Measurements from ENCODE around the gene GTF2H4. TPM values are rescaled to one million over a fixed set of nuclear protein-coding genes. Genes with fewer than 3 reads are reported as not detected.
"Not testable (repeated sequence)": the region's sequence is repeated elsewhere in the genome, so short reads cannot be mapped to it uniquely, and the experiment has no call there.

The GTF2H4 gene
- total and polyA plus RNA-seq, 9 donors, result 5.6 to 43.9 (median 25.0) TPM

DNA sequence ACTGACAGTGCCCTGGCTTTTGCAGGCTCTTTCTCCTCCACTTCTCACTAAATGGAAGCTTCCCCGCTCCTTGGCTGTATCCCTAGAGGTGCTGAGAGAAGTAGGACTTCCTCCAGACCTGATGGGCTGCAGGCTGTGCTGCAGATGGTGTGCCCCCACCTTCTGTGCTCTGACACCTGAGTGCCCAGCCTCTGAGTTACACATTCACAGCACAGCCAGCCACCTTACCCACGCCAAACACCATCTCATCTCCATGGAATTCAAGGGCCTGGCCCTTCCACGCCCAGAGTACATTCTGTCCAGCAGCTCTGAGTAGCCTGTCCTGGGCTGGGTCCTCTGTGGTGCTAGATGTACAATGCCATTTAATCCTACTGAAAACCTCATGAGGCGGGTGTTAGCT is 18.6 kb downstream of the GTF2H4 start:
- no peaks in the 10 kb centered on the region for H3K9me3 ChIP-seq
- intact Hi-C loops (cut with DNase I), result loop anchor here in 1 of 4 donors (10.0 kb wide), 1 partner anchor 138 kb away; no protein-coding TSS in a partner anchor
- H3K4me3 ChIP-seq, result no peak overlapping the region
- TF ChIP-seq, protein P1, sequence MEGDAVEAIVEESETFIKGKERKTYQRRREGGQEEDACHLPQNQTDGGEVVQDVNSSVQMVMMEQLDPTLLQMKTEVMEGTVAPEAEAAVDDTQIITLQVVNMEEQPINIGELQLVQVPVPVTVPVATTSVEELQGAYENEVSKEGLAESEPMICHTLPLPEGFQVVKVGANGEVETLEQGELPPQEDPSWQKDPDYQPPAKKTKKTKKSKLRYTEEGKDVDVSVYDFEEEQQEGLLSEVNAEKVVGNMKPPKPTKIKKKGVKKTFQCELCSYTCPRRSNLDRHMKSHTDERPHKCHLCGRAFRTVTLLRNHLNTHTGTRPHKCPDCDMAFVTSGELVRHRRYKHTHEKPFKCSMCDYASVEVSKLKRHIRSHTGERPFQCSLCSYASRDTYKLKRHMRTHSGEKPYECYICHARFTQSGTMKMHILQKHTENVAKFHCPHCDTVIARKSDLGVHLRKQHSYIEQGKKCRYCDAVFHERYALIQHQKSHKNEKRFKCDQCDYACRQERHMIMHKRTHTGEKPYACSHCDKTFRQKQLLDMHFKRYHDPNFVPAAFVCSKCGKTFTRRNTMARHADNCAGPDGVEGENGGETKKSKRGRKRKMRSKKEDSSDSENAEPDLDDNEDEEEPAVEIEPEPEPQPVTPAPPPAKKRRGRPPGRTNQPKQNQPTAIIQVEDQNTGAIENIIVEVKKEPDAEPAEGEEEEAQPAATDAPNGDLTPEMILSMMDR (IDR thresholded peaks at IDR 0.05), result no peak
- TF ChIP-seq POLR2A (IDR thresholded peaks at IDR 0.05), result no peak
- TF ChIP-seq EP300 (IDR thresholded peaks at IDR 0.05), result no peak
- H3K4me1 ChIP-seq (ENCODE audit: insufficient read depth), result no peaks in the 10 kb centered on the region
- no peak for DNase-seq
- no peaks in the 10 kb centered on the region for H3K27me3 ChIP-seq
- no peak overlapping the region for H3K27ac ChIP-seq
- no peaks in the 10 kb centered on the region for H3K36me3 ChIP-seq
- WGBS, 3 donors, result 73 to 88% (median 84%) methylated on average over 4 of the region's 4 CpGs

DNA sequence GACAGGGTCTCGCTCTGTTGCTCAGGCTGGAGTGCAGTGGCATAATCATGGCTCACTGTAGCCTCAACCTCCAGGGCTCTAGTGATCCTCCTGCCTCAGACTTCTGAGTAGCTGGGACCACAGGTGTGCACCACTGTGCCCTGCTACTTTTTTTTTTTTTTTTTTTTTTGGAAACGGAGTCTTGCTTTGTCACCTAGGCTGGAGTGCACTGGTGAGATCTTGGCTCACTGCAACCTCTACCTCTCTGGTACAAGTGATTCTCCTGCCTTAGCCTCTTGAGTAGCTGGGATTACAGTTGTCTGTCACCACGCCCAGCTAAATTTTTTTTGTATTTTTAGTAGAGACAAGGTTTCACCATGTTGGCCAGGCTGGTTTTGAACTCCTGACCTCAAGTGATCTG is 19.1 kb downstream of the GTF2H4 start:
- H3K27me3 ChIP-seq; H3K36me3 ChIP-seq; H3K9me3 ChIP-seq; H3K4me3 ChIP-seq; H3K4me1 ChIP-seq (ENCODE audit: insufficient read depth); DNase-seq; H3K27ac ChIP-seq: not testable (repeated sequence)
- WGBS, 3 donors, result 90 to 100% (median 94%) methylated on average over 3 of the region's 3 CpGs
- intact Hi-C loops (cut with DNase I), result loop anchor here in 1 of 4 donors (10.0 kb wide), 1 partner anchor 138 kb away; no protein-coding TSS in a partner anchor

DNA sequence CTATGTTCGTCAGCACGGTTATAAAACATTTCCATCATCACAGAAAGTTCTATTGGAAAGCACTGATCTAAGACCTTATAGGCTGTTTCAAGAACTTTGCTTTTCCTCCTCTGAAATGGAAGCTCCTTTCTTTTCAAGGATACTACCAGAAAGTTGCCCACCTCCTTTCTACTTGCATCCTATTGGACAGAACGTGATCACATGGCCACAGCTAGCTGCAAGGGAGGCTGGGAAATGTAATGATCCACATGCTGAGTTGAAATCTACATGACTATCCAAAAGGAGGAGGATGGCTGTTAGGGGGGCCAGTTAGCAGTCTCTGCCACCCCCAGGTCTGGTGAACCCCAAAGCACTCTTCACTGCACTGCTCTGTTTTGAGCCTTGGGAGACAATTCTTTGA is 20.7 kb downstream of the GTF2H4 start:
- TF ChIP-seq POLR2A (IDR thresholded peaks at IDR 0.05), result no peak
- TF ChIP-seq EP300 (IDR thresholded peaks at IDR 0.05), result no peak
- TF ChIP-seq, protein P1 (IDR thresholded peaks at IDR 0.05), result no peak
- H3K4me3 ChIP-seq, result no peak overlapping the region
- no peaks in the 10 kb centered on the region for H3K36me3 ChIP-seq
- DNase-seq, result no peak
- no peaks in the 10 kb centered on the region for H3K27me3 ChIP-seq
- 93 to 99% (median 94%) methylated on average over 3 of the region's 3 CpGs for WGBS, 3 donors
- H3K9me3 ChIP-seq, result no peaks in the 10 kb centered on the region
- H3K27ac ChIP-seq, result no peak overlapping the region
- H3K4me1 ChIP-seq (ENCODE audit: insufficient read depth), result no peaks in the 10 kb centered on the region
- intact Hi-C loops (cut with DNase I), result loop anchor here in 1 of 4 donors (10.0 kb wide), 1 partner anchor 136 kb away; no protein-coding TSS in a partner anchor

DNA sequence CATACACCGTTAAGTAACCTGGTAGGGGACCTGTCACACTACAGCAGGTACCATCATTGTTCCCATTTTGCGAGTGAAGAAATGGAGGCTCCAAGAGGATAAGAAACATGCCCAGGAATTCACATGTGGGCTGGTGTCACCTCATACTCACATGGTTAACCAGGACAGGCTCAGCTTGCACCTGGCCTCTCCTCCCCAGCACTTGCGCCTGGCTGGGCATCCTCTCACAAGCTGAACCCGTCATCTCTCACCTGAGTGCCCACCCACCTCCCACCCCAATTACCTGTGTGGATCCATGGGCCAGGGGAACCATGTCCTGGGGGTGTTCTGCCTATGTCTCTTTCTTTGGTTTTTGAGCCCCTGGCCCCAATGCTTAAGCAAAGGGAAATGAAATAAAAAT is 22.5 kb downstream of the GTF2H4 start:
- H3K27me3 ChIP-seq, result no peaks in the 10 kb centered on the region
- H3K9me3 ChIP-seq, result no peaks in the 10 kb centered on the region
- TF ChIP-seq EP300 (IDR thresholded peaks at IDR 0.05) (no peak), POLR2A (IDR thresholded peaks at IDR 0.05) (no peak)
- TF ChIP-seq, protein P1 (IDR thresholded peaks at IDR 0.05), result no peak
- WGBS, 3 donors, result 82 to 93% (median 87%) methylated on average over 4 of the region's 4 CpGs
- no peak overlapping the region for H3K4me3 ChIP-seq
- DNase-seq, result no peak
- H3K27ac ChIP-seq, result no peak overlapping the region
- no peaks in the 10 kb centered on the region for H3K4me1 ChIP-seq (ENCODE audit: insufficient read depth)
- intact Hi-C loops (cut with DNase I), result loop anchor here in 1 of 4 donors (10.0 kb wide), 1 partner anchor 124 kb away; no protein-coding TSS in a partner anchor
- H3K36me3 ChIP-seq, result no peaks in the 10 kb centered on the region

DNA sequence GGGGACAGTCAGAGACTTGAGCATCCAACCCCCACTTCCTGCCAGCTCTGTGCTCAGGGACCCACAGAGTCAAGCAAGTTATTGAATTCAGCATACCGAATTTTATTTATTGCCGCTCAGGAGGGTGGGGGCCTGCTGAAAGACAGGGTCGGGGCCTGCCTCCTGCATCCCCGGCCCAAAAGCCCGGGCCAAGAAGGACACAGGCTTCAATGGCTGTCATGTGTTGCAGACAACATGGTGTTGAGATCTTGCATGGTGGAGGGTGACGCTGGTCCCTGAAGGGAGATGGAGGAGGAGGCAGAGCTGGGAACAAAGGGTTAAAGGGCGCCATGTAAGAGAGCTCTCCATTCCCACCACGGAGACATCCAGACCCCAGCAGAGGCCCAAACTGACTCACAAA is 23.3 kb downstream of the GTF2H4 start:
- TF ChIP-seq EP300 (IDR thresholded peaks at IDR 0.05) (no peak), POLR2A (IDR thresholded peaks at IDR 0.05) (no peak)
- TF ChIP-seq, protein P1 (IDR thresholded peaks at IDR 0.05), result no peak
- intact Hi-C loops (cut with DNase I), result loop anchor here in 1 of 4 donors (10.0 kb wide), 1 partner anchor 124 kb away; no protein-coding TSS in a partner anchor
- H3K27ac ChIP-seq, result no peak overlapping the region
- no peaks in the 10 kb centered on the region for H3K36me3 ChIP-seq
- no peaks in the 10 kb centered on the region for H3K4me1 ChIP-seq (ENCODE audit: insufficient read depth)
- no peaks in the 10 kb centered on the region for H3K9me3 ChIP-seq
- no peak overlapping the region for H3K4me3 ChIP-seq
- WGBS, 3 donors, result 53 to 57% (median 53%) methylated on average over 8 of the region's 8 CpGs
- H3K27me3 ChIP-seq, result no peaks in the 10 kb centered on the region
- no peak for DNase-seq

Measured in ovary (tissue), 9 donors.